GM23248 (cell line): ENCODE data around the gene COPB1.

Experiments used
- EZH2 ChIP-seq: fragments of 200-600 bp; sonication (generic); IDR thresholded peaks from 2 replicates; pipeline ENCODE4 v1.6.1; 2018; ENCODE audit warnings: antibody characterized with exemption, mild to moderate bottlenecking; ENCODE audit not compliant: insufficient read depth, poor library complexity, severe bottlenecking
- EZH2phosphoT487 ChIP-seq: fragments of 200-600 bp; sonication (generic); IDR thresholded peaks from 2 replicates; pipeline ENCODE4 v1.6.1; 2018; ENCODE audit warnings: antibody characterized with exemption, moderate library complexity, mild to moderate bottlenecking, low read depth; ENCODE audit not compliant: insufficient read depth

DNA sequence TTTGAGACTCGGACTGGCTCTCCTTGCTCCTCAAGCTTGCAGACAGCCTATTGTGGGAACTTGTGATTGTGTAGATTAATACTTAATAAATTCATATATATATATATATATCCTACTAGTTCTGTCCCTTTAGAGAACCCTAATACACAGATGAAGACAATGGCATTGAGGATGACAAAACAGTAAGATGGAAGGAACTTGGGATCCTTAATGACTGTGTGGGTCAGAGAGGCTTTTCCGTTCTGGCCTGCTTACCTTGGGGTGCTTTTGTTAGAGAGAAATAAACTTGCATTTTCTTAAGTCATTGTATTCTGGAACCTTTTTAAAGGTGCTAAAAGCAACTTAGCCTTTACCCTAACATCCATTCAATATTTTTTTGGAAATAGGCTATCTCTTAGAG, 91.0 kb downstream of the COPB1 start:
- TF ChIP-seq EZH2: no peak
- no peak for TF ChIP-seq EZH2phosphoT487
